NCI-H526 treated with DMSO at 0.1 percent for 48 hours (cell line): ENCODE measurements around the gene MSI2.

Experiments used
- DNase-seq: peaks from one replicate; lab custom pipeline; 2025; lab: John Stamatoyannopoulos, UW

MSI2 gene

GRCh38 chr17:57578608-57579225 is 322.4 kb downstream of the MSI2 start:
- no peak for DNase-seq

GRCh38 chr17:57579245-57579644 is 322.9 kb downstream of the MSI2 start:
- no peak for DNase-seq

GRCh38 chr17:57580055-57580739 is 323.9 kb downstream of the MSI2 start:
- DNase-seq = no peak

GRCh38 chr17:57582881-57583756 is 326.8 kb downstream of the MSI2 start:
- DNase-seq = no peak

GRCh38 chr17:57584050-57584551 is 327.8 kb downstream of the MSI2 start:
- DNase-seq = no peak

- no peak for DNase-seq
Observed at GRCh38 chr17:57585341-57586195, 329.2 kb downstream of the MSI2 start.

GRCh38 chr17:57586196-57586740 is 329.9 kb downstream of the MSI2 start:
- DNase-seq = no peak

- DNase-seq = no peak
Observed at GRCh38 chr17:57586742-57587141, 330.4 kb downstream of the MSI2 start.

- peak; percentile 26 for DNase-seq
Observed at GRCh38 chr17:57587193-57587969, 331.1 kb downstream of the MSI2 start.

- DNase-seq = no peak
Observed at GRCh38 chr17:57588086-57588485, 331.8 kb downstream of the MSI2 start.

GRCh38 chr17:57589151-57590034 is 333.1 kb downstream of the MSI2 start:
- DNase-seq = no peak

GRCh38 chr17:57593739-57594462 is 337.6 kb downstream of the MSI2 start:
- DNase-seq = no peak

- no peak for DNase-seq
Observed at GRCh38 chr17:57594767-57595166, 338.4 kb downstream of the MSI2 start.

GRCh38 chr17:57595426-57595825 is 339.1 kb downstream of the MSI2 start:
- DNase-seq = no peak

- DNase-seq = no peak
Observed at GRCh38 chr17:57595947-57596695, 339.8 kb downstream of the MSI2 start.

GRCh38 chr17:57597101-57597500 is 340.8 kb downstream of the MSI2 start:
- DNase-seq = no peak

- DNase-seq = peak; percentile 90
Observed at GRCh38 chr17:57597531-57598453, 341.5 kb downstream of the MSI2 start.
